HFF-Myc (cell line): ENCODE data around the gene TIGD3.

Source experiments
- DNase-seq: peaks from one replicate; pipeline ENCODE4 v3.0.0-alpha.2; 2011; ENCODE audit warnings: low read depth; ENCODE audit errors: extremely low read depth
- H3K4me3 ChIP-seq: replicated peaks from 2 replicates; pipeline ENCODE4 v1.5.1; 2011; ENCODE audit warnings: low read depth, mild to moderate bottlenecking, control low read depth, low read length
- CTCF ChIP-seq: IDR thresholded peaks from 2 replicates; pipeline ENCODE4 v1.5.1; 2012; ENCODE audit warnings: mild to moderate bottlenecking, low read depth, low read length, control low read depth; ENCODE audit errors: missing control alignments

Gene TIGD3

GRCh38 chr11:65355013-65355775, 643 bp downstream of the TIGD3 start:
- peak overlapping the region; percentile 41 for H3K4me3 ChIP-seq
- TF ChIP-seq CTCF: no peak
- DNase-seq: no peak

- DNase-seq: no peak
- no peak for TF ChIP-seq CTCF
- H3K4me3 ChIP-seq: peak overlapping the region; percentile 41
Measured at GRCh38 chr11:65355776-65356393, 1.3 kb downstream of the TIGD3 start.

GRCh38 chr11:65356394-65356972, 1.9 kb downstream of the TIGD3 start:
- H3K4me3 ChIP-seq: no peak overlapping the region
- TF ChIP-seq CTCF: no peak
- no peak for DNase-seq

GRCh38 chr11:65357856-65358356, 3.4 kb downstream of the TIGD3 start:
- H3K4me3 ChIP-seq: no peak overlapping the region
- no peak for DNase-seq
- no peak for TF ChIP-seq CTCF

GRCh38 chr11:65362320-65362931, 7.9 kb downstream of the TIGD3 start:
- DNase-seq: no peak
- H3K4me3 ChIP-seq: no peak overlapping the region
- no peak for TF ChIP-seq CTCF

GRCh38 chr11:65362966-65363365, 8.4 kb downstream of the TIGD3 start:
- H3K4me3 ChIP-seq: no peak overlapping the region
- DNase-seq: no peak
- TF ChIP-seq CTCF: no peak
